Activated naive CD4-positive, alpha-beta T cell treated with anti-CD3 and anti-CD28 coated beads, Interleukin-2, amount 50 U/mL, for 16 hours (primary cell): ENCODE data around the gene HS6ST3.

Experiments used
- DNase-seq: peaks from one replicate; pipeline ENCODE4 v3.0.0-alpha.2; 2020

Gene HS6ST3

DNA sequence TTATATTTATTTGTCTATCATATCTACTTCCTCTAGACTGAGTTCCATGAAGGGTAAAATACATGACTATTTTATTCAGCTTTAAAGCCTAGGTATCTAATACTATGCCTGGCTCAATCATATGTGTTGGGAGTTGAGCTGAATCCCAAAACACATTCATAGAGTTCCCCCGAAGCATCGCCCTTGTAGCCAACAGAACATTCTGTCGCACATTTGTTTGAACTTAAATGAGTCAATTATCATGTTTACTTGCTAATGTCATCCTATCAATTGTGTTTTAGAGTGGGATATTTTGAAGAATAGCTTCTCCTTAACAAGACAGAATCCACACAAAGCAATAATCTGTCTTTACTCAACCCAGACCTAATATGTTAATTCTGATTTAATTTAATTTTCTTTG is 252.4 kb downstream of the HS6ST3 start:
- no peak for DNase-seq

DNA sequence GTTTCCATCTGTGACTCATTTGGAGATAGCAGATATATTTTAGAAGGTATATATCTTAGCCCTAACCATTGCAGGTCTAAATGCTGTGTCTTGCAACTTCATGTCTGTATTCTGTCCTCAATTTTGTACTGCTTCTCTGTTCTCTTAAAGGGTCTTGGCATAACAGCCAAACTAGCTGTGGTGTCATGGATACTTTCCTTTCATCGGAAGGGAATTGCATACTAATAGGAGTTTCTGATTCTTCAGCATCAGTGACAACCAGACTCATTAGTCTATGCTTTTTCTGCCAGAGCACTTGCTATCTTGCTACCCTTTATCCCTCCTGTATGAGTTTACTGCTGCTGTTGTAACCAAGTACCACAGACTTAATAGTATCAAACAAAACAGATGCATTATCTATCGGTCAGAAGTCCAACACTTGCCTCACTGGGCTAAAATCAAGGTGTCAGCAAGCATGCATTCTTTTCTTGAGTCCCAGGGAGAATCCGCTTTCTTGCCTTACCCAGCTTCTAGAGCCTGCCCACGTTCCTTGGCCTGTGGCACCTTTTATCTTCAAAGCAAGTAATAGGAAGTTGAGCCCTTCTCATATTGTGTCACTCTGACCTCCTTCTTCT is 253.1 kb downstream of the HS6ST3 start:
- DNase-seq = no peak

DNA sequence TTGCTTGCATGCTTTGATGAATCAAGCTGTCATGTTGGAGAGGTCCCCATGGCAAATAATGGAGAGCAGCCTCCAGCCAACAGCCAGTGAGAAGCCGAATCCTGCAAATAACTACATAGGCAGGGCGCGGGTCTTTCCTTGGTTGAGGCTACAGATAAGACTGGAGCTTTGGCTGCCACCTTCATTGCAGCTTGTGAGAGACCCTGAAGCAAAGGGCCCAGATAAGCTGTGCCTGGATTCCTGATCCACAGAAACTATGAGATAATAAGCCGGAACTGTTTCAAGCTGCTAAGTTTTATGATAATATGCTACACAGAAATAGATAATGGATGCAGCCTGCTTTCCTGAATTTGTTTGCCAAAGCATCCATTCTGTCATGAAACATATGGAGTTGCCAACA is 257.0 kb downstream of the HS6ST3 start:
- DNase-seq = no peak

DNA sequence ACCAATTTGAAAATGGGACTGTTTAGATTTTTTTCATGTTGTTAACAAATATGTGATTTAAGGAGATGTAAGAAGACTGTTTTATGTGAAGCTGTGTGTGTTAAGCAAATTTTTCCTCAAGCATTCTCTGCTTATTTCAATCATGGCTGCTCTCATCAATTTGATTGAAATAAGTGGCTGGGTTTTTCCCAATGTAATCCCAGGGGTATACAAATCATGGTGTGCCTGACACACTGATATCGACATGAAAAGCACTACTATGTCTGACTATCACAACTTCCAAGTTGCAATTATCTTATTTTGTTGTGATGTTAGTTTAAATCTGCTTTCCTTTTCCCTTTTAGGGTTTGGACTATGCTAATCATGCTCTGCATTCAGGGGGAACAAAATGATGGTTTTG is 283.7 kb downstream of the HS6ST3 start:
- no peak for DNase-seq

DNA sequence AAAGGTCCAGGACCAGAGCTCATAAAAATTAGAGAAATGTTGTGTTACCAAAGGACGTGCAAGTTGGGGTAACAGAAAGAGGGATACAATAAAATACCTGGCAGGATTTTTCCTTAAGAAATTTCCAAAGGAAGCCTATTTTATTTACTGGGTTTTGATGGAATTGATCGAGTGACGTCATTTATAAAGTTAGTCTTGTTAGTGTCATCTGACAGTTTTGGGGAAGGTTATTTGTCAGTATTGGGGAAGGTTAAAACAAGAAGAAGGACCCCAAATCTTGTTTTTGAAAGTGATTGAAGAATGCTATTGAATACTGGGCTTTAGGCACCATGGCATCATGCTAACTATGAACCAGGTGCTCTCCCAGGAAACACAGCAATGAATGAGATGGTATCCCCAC is 287.9 kb downstream of the HS6ST3 start:
- no peak for DNase-seq

DNA sequence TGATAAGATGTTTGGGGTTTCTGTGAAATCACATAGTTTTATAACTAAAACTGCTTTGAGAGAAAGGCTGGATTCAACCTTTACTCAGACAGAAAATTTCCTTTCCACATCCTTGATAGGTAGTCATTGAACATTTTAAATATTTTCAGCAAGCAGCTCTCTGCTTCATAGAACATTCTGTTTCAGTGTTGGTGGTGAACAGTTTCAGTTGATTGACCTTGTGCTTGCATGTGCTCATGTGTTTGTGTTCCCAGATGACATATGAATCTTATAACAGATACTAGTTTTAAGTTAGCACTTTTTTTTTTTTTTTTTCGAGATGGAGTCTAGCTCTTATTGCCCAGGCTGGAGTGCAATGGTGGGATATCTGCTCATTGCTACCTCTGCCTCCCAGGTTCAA is 290.1 kb downstream of the HS6ST3 start:
- no peak for DNase-seq

DNA sequence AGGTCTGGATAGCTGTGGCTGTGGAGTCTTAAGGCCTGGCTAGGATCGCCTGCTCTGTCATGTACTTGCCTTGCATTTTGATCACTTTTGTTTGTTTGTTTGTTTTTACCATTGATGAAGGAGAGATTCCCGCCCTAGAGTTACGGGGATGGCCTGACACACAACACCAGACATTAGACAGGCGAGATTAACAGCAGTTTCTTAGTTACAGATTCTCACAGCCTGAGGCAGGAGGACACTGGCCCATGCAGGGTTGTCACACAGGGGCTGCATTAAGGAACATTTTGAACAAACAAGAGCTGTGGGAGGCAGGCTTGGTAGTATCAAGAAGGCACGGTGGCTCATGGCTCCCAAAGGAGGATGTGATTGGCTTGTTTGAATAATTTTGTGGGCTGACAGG is 291.8 kb downstream of the HS6ST3 start:
- DNase-seq = no peak

DNA sequence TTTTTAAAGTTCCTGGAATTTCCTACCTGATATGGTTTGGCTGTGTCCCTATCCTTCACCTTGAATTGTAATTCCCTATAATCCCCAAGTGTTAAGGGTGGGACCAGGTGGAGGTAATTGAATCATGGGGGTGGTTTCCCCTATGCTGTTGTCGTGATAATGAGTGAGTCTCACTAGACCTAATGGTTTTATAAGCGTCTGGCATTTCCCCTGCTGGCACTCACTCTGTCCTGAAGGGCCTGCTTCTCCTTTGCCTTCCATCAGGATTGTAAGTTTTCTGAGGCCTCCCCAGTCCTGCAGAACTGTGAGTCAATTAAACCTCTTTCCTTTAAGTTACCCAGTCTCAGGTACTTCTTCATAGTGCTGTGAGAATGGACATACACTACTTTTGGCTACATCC is 298.7 kb downstream of the HS6ST3 start:
- DNase-seq = no peak

DNA sequence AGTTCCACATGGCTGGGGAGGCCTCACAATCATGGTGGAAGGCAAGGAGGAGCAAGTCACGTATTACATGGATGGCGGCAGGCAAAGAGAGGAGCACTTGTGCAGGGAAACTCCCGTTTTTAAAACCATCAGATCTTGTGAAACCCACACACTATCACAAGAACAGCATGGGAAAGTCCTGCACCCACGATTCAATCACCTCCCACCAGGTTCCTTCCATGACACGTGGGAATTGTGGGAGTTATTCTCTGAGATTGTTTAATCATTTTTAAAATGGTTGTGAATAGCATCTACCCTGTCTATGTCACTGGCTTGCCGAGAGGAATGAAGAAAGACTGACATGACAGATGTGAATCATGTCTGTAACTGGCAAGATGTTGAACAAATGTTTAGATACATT is 301.7 kb downstream of the HS6ST3 start:
- no peak for DNase-seq

DNA sequence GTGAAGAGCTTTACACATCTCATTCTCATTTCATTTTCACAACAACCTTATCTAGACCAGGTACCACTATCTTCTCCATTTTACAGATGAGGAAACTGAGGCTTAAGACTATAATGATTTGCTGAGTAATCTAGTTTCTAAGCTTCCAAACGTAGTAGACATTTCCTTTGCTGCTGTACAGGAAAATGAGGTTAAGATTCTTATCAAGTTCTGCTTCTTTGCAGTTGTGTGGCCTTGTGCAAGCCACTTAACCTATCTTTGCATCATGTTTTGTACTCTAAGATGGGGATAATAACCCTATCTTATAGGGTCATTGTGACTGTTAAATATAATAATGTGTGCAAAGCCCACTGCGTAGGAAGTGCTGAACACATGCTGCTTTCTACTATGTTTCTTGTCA is 307.9 kb downstream of the HS6ST3 start:
- DNase-seq = no peak

DNA sequence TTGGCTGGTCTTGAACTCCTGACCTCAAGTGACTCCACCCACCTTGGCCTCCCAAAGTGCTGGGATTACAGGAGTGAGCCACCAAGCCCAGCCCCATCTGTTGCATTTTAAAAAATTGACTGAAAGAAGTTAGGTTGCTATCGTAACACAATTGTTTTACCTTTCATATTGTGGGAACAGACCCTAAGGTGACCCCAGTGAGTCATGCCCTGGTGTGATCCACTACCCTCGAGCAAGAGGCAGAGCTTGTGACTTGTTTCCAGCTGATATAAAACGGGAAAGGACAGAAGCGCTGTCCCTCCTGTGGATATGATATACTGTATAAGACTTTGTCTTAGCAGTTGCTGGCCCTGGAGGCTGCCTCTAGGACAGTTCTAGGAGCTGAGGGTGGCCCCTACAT is 308.6 kb downstream of the HS6ST3 start:
- DNase-seq = no peak

DNA sequence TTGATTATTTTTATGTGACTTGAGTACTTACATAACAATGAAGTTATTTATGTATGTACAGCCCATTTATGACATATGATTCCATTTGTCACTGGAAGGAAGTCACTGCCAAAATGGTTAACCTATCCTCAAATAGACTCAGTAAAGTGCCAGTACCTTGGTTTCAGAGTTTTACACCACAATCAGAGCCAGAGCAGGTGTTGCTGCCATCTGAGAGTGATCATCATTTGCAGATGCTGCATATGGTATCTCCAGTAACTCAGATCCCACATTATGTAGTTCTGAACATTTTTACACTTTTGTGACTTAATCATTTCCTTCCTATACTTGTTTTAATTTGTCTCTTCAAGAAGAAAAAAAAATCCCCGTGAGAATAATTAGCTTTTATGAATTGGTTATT is 313.3 kb downstream of the HS6ST3 start:
- DNase-seq = no peak

DNA sequence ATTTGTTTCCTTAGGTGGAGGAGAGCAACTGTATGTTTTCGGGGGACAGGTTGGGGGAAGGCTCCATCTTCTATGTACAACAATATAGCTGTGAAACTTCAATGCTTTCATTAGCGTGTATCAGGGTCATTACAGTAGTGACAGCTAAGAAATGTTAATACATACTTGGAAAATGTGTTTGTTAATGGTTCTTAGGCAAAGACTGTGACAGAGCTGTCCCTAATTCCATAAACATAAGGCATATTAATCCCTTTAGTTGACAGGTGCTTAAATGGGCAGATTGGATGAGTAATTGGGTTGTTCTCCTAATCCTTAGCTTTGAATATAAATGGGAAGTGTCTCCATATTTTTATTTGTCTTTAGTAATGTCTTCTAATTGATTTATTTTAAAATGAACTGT is 313.7 kb downstream of the HS6ST3 start:
- no peak for DNase-seq

DNA sequence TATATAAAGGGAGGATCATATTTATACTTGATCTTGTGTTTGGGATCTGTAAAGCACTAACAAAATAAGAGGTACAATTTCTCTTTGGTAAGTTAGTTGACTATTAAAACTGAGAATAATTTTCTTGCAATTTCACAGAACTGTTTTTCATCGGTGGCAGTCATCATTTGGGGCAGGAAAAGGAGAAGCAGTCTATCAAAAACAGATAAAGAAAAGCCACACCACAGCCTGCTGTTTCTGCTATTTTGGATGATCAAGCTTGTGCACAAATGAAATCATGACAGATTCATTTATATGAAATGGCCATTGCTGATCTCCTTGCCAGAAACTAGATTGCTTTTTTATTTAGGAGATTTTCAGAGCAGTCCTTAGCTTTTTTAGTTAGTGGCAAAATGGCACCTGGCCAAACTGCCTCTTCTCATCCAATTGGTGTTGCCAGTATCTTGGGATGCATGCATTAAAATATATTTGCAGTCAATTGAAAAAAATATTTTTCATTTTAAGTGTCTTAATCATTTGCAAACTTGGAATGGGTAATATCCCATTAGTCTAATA is 326.0 kb downstream of the HS6ST3 start:
- DNase-seq = no peak

DNA sequence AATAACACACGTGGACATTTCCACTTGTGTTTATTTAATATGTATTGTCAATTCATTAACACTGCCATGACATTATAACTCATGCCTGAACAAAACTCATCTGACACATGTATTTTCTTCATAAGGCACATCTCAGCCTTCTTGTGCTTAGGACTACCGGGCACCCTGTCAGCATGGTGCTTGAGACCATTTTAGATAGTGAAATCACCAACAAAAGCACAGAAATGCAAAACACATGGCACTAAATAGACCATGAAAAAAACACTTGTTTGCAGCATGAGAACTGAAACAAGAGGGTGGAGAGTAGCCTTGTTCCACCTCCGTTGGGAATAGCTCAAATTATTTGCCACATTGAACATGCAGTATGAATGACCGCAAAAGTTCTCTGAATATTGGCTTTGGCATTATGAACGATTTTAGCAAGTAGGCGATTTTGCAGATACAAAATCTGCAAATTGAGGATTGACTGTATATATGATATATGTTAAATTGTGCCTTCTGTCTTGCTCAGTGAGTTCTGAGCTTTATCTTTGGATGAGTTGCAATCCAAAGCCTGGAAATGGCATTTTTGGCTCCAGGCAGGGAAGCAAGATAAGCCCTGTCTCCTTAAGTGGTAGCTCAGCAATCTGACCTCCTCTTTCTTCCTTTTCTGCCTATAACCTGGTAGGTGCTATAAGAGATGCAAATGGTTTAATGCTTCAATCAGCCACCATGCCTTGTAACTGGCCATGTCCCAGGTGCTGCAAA is 328.2 kb downstream of the HS6ST3 start:
- no peak for DNase-seq

DNA sequence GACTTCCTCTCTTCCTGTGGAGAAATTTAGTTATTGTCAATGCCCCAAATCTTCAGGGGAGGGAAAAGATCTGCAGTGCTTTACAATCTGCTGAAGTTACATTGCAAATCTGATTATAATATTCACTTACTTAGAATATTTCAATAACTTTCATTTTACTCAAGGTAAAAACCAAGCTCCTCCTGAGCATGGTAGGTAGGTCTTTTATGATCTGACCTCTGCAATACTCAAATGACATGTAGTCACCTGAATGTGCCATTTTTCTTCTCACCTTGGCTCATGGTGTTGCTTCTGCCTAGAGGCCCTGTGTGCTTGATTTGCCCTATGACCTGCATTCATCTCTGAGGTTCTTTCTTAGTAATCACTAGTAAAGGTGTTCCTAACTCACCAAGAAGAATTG is 331.4 kb downstream of the HS6ST3 start:
- DNase-seq = no peak

DNA sequence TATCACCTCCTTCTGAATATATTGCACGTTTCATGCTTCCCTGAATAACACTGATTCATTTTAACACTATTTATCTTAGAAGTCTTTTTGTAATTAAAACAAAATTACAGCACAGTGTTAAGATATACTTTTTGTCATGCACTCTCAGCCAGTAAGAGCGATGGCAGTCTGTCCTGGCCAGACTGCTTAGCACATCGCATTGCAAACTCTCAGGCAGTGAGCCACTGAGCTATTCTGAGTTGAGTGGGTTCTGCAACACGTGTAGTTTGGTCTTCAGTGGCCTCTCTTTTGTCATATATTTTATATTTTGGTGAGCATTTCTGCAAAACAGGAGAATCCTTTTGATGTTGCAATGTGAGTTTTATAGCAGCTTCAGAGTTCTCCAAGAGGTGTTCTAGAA is 332.1 kb downstream of the HS6ST3 start:
- DNase-seq = no peak

DNA sequence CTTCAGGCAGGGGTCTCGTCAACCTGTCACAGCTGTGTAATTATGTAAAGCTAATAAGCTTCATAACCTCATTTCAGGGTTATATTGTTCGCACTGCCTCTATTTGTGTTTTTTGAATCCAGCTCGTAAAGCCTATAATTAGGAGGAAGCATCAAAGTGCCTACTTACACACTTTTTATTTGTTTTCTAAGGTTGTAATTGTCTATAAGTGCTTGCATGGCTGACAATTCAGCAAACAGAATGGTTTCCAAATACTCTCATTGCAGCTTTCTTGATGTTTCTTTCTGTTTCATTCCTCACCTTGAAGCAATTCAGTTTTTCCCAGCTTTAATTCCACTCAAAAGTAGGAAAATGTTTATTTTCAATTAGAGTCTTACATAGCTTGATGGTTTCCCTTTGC is 336.3 kb downstream of the HS6ST3 start:
- DNase-seq = no peak

DNA sequence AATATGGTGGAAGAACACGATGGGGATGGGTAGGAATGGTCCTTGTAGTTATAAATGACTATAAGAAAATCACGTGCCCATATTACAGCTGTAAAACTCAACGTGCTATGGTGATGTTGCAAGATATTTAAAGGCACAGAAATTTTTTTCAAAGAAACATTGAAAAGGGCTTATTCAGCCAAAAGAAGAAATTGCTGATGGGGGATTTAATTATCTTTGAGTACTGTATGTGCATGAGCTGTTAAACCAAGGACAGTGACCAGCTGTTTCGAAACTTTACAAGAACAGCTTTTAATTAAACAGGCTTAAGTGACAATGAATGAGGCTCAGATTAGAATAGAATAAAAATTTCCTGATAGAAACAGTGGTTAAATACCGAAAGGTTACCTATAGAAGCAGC is 339.0 kb downstream of the HS6ST3 start:
- no peak for DNase-seq

DNA sequence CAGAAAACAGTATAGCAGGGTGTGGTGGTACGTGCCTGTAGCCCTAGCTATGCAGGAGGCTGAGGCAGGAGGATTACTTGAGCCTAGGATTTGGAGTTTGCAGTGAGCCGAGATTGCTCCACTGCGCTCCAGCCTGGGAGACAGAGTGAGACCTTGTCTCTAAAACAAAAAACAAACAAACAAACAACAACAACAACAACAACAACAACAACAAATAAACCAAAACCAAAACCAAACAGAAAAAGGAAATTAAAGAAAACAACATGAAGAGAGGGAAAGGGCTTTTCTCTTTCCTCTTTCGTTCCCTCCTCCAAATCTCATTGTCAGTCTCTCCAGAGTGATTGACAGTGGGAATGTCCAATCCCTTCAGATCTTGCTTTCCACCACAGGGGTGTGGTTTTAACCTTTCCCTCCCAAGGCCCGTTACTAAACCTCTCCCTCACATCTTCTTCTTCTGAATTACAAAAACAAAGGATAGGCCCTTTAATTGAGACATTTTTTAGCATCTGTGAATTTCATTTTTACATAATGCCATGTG is 341.2 kb downstream of the HS6ST3 start:
- no peak for DNase-seq

DNA sequence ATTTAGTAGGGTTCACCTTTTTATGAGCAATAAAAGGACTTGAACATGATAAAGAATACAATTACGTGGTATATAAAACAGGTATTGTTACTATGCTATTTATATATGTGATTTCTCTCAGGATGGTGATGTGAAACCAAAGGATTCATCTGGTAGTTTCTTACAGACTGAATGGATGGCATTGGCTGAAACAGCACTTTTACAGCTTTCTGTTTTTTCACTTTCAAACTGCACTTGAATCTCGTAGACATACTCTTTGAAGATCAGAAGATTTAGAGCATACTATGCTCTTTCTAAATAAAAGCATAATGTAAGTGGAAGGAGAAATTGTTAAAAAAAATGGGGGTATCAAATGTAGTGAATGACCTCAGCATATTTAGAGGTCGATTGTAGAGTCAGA is 354.8 kb downstream of the HS6ST3 start:
- DNase-seq = no peak

DNA sequence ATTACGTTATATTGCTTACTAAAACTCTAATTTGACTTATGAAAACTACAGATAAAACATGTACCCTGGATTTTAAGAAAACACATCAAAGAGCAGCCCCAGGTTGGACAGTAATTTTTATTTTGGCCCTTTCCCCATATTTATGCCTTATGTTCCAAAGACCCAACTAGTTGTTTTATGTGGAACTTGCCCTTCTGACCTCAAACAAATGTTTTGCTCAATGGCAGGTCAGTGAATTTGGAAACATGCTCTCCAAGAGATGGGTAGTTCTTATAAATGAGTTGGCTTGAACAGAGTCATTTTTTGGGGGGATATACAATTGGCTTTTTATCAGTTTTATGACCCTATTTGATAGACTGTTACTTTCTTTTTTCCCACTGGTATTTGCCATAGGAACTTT is 360.0 kb downstream of the HS6ST3 start:
- no peak for DNase-seq

DNA sequence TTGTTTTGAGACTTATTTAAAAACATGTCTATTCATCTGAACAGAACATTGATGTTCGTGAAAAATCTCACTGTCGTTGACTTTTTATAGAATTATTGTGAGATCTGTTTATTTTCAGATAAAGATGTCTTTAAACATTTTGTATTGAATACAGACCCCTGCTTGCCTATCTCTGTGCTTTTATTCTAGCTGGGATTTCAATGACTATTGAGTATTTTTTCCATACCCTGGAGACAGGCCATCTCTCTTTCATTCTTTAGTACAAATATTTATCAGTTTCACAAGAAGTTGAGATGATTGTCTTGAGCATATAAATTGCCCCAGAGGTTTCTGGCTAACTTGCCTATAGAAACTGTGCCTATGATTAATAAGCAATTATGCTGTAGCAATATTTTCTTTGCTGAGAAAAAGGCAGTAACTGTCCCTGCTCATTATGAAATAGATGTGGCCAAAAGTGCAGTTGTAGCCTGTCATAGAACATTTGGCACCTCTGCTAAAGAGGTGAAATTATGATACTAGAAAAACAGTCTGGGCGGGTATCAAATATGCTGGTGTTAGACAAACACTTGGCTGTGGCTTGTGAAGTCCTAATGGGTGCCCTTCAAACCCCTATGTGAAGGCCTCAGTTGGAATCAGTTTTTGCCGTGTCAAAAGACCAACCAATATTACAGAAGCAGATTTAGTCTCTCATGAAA is 360.6 kb downstream of the HS6ST3 start:
- DNase-seq = no peak

DNA sequence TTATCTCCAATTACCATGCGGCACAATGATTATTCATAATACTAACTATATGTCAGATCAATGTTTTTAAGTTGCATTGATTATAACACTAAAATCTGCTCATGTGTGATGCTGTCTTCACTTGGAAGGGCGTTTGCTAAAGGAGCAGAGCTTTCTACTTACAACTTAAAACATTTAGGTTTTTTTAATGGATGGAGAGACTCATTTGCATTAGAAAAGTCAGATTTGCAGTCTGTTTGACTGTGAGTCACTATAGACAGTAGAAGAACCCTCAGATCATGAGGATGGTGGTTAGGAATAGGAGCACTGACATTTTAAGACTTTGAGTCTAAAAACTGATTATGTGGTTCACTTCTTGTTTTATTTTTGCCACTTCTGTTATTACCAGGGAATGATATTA is 364.6 kb downstream of the HS6ST3 start:
- no peak for DNase-seq
